HG03432 (cell line): ENCODE data around the gene COL12A1.

ENCODE experiments used
- ATAC-seq: cut with Tn5 transposase; IDR thresholded peaks from one replicate; pipeline ENCODE4 v1.9.1; 2021; ENCODE audit warnings: mild to moderate bottlenecking, moderate library complexity; ENCODE audit not compliant: unreplicated experiment

The COL12A1 gene

GRCh38 chr6:75052491-75052890 is 153.4 kb downstream of the COL12A1 start:
- ATAC-seq, result no peak

GRCh38 chr6:75049308-75049707 is 156.5 kb downstream of the COL12A1 start:
- no peak for ATAC-seq

GRCh38 chr6:75044846-75045245 is 161.0 kb downstream of the COL12A1 start:
- ATAC-seq, result no peak

- ATAC-seq, result no peak
Observed at GRCh38 chr6:75041381-75041780, 164.5 kb downstream of the COL12A1 start.
